GM19239 (cell line): ENCODE results near the gene TM9SF4.
"Not testable (repeated sequence)": the region's sequence is repeated elsewhere in the genome, so short reads cannot be mapped to it uniquely, and the experiment has no call there.

Experiments
- DNase-seq: peaks from one replicate; pipeline ENCODE4 v3.0.0; 2011; ENCODE audit warnings: low spot score; ENCODE audit not compliant: insufficient read length
- FAIRE-seq: peaks from 2 replicates; lab custom pipeline; 2011; peaks lifted over from hg19 to GRCh38; lab: Jason Lieb, UNC

The TM9SF4 gene

GRCh38 chr20:32183947-32184635 lies 74.6 kb downstream of the TM9SF4 start:
- no peak for DNase-seq

GRCh38 chr20:32184961-32185603 lies 75.6 kb downstream of the TM9SF4 start:
- no peak for DNase-seq
- no peak for FAIRE-seq

More at GRCh38 chr20:32183947-32184635, 74.6 kb downstream of the TM9SF4 start:
- FAIRE-seq: no peak

DNA sequence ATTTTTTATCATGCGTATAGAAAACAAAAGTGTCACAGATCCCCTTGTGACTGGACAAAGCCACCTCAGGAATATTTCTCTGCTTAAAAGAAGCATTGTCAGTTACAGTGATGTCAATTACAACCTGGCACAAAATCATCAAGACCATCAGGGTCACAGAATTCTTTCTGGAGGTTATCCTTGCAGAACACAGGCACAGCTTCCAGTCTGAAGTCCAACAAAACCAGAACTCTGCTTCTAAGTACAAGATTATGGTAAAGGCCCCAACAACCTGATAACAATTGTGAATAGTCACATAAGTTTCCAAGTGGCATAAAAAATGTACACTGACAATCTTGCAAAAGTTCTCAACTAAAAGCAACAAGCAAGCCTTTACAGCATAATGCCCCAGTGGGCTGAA lies 77.0 kb downstream of the TM9SF4 start:
- no peak for FAIRE-seq
- no peak for DNase-seq

DNA sequence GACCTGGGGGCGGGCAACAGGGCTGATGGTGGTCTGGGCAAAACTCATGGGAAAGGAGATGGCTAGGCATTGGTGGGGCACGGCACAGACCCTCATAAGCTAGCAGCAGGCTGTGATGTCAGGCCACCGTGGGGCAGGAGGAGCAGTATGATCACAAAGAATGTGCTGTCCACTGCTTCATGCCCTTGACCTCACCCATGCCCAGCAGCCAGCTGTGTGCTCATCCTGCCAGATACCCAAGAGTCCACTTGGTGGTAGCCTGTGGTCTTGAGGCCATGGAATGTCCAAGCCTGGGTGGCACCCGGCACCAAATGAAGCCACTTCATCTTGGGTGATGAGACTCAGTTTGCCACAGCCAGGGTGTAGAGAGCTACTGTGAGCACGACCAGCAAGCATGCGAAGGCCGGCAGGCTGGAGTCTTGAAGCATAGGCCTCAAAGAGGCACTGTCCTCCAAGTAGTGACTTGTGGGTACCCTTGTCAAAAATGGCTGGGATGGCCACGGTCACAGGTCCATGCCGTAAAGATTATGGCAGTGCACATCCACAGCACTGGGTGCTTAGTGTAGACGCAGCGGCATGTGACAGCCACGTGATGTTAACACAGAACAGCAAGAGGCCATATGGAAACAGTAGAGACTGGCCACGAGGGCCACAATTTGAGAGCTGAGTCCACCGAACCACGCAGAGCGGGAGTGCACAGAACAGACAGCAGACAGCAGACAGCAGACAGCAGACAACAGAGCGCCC lies 79.0 kb downstream of the TM9SF4 start:
- DNase-seq: no peak
- no peak for FAIRE-seq

- no peak for FAIRE-seq
- no peak for DNase-seq
Measured at GRCh38 chr20:32189123-32189410, 79.6 kb downstream of the TM9SF4 start.

GRCh38 chr20:32189691-32190615 lies 80.4 kb downstream of the TM9SF4 start:
- FAIRE-seq (no peak), DNase-seq (no peak)

DNA sequence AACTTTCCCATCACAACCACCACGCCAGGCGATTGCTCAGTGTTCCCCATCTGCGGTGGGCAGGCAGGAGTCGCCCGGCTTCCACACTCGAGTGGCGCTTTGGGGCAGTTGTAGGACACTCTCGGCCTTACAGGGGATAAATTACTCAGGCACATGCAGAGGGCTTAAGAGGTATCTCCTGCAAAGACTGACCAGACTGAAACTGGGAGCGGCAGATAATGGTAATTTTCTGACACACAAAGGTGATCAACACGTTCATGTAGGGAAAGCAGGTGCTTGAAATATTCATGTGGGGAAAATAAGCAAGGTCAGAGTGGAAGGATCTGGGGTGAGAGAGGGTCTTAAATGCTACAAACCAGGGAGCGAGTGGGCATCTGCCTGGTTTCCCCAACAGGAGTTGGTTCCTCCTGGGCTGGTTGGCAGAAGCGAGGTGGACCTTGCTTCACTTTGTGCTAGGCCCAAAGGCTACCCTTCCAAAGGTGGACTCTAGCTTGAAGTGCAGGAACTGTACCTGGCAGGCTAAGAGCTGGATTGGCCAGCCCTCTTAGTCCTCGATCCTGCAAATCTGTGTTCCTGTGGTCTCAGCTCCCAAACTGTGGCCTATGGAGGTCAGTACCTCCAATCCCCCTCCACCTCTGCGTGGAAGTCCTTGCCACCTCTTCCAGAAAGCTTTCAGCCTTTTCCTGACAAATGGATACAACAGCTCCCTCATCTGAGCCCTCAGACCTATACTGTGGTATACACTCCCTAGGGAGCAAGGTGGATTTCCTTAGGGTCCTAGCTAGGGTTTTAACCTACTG lies 81.3 kb downstream of the TM9SF4 start:
- DNase-seq (no peak), FAIRE-seq (no peak)

GRCh38 chr20:32191422-32191821 lies 81.9 kb downstream of the TM9SF4 start:
- FAIRE-seq: no peak

GRCh38 chr20:32191873-32192272 lies 82.4 kb downstream of the TM9SF4 start:
- FAIRE-seq (no peak), DNase-seq (no peak)

More at GRCh38 chr20:32191422-32191821, 81.9 kb downstream of the TM9SF4 start:
- DNase-seq: no peak

DNA sequence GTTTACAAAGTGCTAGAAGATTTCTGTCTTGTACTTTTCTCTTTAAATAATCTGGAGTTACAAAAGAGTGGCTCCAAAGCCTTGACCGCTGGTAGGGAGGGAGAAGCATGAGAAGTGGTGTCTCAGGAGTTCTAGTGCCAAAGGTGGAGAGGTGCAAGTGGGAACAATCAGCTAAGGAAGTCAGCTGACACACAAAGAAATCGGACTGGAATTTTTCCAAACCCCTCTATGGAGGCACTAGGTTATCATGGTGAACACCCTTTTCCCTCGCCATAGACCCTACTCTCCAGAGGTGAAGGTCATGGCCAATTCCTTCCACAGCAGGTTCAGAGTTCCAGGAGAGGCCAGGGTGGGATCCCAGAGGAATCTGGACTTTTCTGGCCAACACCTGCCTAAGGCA lies 83.2 kb downstream of the TM9SF4 start:
- DNase-seq: no peak
- no peak for FAIRE-seq

DNA sequence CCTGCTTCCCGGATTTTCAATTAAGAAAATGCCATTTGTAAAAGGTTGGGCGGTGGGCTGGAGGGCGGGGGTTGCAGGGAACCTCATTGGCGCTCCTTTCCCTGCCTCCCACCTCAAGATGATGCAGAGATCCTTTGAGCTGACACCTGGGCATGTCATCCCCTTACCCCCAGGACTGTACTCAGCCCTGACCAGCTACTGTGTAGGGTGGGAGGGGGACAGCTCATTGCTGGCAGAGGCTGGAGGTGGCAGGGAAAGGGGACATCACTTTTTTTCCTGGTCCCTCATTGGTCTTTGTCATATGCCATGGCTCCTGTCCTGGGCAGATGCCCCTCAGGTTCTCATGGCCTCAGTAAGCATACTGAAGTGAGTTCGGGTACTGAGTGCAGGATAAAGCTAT lies 83.8 kb downstream of the TM9SF4 start:
- FAIRE-seq, DNase-seq: not testable (repeated sequence)

DNA sequence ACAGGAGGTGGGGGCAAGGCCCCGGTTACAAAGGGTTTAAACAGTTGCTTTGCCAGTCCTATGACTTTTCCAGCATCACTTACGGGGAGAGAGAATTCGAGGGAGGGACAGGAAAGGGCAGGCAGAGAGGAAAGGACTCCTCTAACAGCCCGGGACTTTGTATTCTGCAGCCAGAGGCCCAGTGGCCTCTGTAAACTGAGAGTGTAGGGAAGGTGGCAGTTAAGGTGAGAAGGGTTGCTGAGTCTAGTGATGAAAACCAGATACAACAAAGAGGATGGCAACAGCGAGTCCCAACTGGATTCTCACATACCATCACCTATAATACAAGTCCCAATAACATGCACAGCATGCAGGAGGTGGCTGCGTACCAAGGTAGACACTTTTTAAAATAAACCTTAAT lies 84.5 kb downstream of the TM9SF4 start:
- DNase-seq: no peak

GRCh38 chr20:32195581-32195980 lies 86.1 kb downstream of the TM9SF4 start:
- FAIRE-seq (no peak), DNase-seq (no peak)

More for the DNA sequence above, 84.5 kb downstream of the TM9SF4 start:
- FAIRE-seq: no peak

DNA sequence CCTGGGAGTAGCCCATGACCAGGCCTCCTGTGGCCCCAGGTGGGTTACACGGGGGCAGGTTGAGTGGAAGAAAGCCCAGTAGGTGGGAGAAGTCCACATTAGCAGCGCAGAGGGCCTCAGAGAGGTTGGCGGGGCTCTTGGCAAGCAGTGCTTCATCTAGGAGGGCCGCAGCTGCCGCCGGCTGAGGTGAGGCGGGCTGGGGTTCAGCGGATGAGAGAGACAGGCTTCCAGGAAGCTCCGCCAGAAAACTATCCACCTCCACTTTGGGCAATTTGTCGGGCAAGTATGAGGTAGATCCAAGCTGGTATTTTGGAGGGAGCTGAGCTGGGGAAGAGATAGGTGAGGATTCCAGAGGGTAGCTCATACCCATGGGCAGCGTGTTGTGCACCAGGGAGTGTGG lies 87.1 kb downstream of the TM9SF4 start:
- DNase-seq, FAIRE-seq: not testable (repeated sequence)

GRCh38 chr20:32197136-32197535 lies 87.6 kb downstream of the TM9SF4 start:
- not testable (repeated sequence) for DNase-seq, FAIRE-seq

- no peak for DNase-seq
- no peak for FAIRE-seq
Measured at GRCh38 chr20:32199006-32199405, 89.5 kb downstream of the TM9SF4 start.

GRCh38 chr20:32201296-32201976 lies 91.9 kb downstream of the TM9SF4 start:
- DNase-seq: no peak

GRCh38 chr20:32201977-32202363 lies 92.5 kb downstream of the TM9SF4 start:
- no peak for DNase-seq

More at GRCh38 chr20:32201296-32201976, 91.9 kb downstream of the TM9SF4 start:
- no peak for FAIRE-seq

More at GRCh38 chr20:32201977-32202363, 92.5 kb downstream of the TM9SF4 start:
- FAIRE-seq: no peak
